Endothelial cell of umbilical vein (primary cell): ENCODE results near the gene ZBTB48. TPM values are rescaled to one million over a fixed set of nuclear protein-coding genes. Genes with fewer than 3 reads are reported as not detected.

Source experiments
- BruUV-seq: library from RNA; stranded (reverse); fragments of 400-500 nt; replicated peaks from 2 replicates; lab custom pipeline; 2021; lab: Mats Ljungman, UMichigan
- CTCF ChIA-PET: fragments of 300-600, 350-600 bp; sonication (Branson Sonifier 250); formaldehyde crosslinking; loops from one replicate; lab custom pipeline; 2021; ENCODE audit warnings: antibody characterized with exemption, inconsistent platforms; lab: Charles Lee
- POLR2A ChIA-PET: fragments of 300-600, 350-600 bp; sonication (Branson Sonifier 250); formaldehyde crosslinking; loops from one replicate; lab custom pipeline; 2021; ENCODE audit warnings: antibody characterized with exemption, inconsistent platforms; lab: Charles Lee
- DNase-seq: peaks from one replicate; pipeline ENCODE4 v3.0.0-alpha.2; 2011; ENCODE audit warnings: low read depth, low spot score
- FAIRE-seq: peaks from 2 replicates; lab custom pipeline; 2011; peaks lifted over from hg19 to GRCh38; lab: Jason Lieb, UNC
- H2AFZ ChIP-seq: 2 replicates; pipeline ENCODE4 v1.6.0; 2012; ENCODE audit warnings: low read depth, low read length, control low read depth, inconsistent platforms
- H3K27ac ChIP-seq: 2 replicates; pipeline ENCODE4 v1.5.1; 2011; ENCODE audit warnings: low read depth, mild to moderate bottlenecking, control low read depth, low read length, moderate library complexity; ENCODE audit not compliant: insufficient read depth
- H3K27me3 ChIP-seq, 2 experiments: 2 replicates each; pipeline versions ENCODE4 v1.6.0 to v1.6.1; 2011; ENCODE audit warnings: low read length in 2 of 2, mixed read lengths in 1 of 2; ENCODE audit not compliant: control insufficient read depth in 2 of 2, insufficient read depth in 2 of 2
- H3K36me3 ChIP-seq, 2 experiments: 2 replicates in 1 of 2; 3 replicates in 1 of 2; pipeline ENCODE4 v1.5.1; 2011; ENCODE audit warnings: low read length in 2 of 2, mild to moderate bottlenecking in 1 of 2, moderate library complexity in 1 of 2; ENCODE audit not compliant: control insufficient read depth in 2 of 2, insufficient read depth in 2 of 2; ENCODE audit errors: extremely low read depth in 1 of 2
- H3K4me1 ChIP-seq: 3 replicates; pipeline ENCODE4 v1.5.1; 2011; ENCODE audit warnings: mild to moderate bottlenecking, low read length; ENCODE audit not compliant: control insufficient read depth, insufficient read depth; ENCODE audit errors: extremely low read depth
- H3K4me2 ChIP-seq: 2 replicates; pipeline ENCODE4 v1.6.1; 2011; ENCODE audit warnings: low read length, control low read depth, mixed read lengths; ENCODE audit not compliant: insufficient read depth
- H3K4me3 ChIP-seq, 3 experiments: fragments of 200-600 bp in 1 of 3; sonication (generic), shearing (Covaris generic) in 1 of 3; replicated peaks in 1 of 3; 2 replicates each; pipeline ENCODE4 v1.5.1; 2011 to 2016; ENCODE audit warnings: control low read depth in 3 of 3, low read length in 3 of 3, mild to moderate bottlenecking in 2 of 3, inconsistent platforms in 1 of 3, low read depth in 1 of 3, moderate library complexity in 1 of 3; ENCODE audit not compliant: insufficient read depth in 1 of 3
- H3K79me2 ChIP-seq: 2 replicates; pipeline ENCODE4 v1.6.0; 2012; ENCODE audit warnings: low read length, inconsistent platforms; ENCODE audit not compliant: control insufficient read depth, insufficient read depth
- H3K9ac ChIP-seq: replicated peaks from 2 replicates; pipeline ENCODE3; 2011; ENCODE audit warnings: low read length, control low read depth; ENCODE audit not compliant: insufficient read depth; ENCODE audit errors: extremely low read depth
- H3K9me1 ChIP-seq: replicated peaks from 3 replicates; pipeline ENCODE4 v1.6.0; 2011; ENCODE audit warnings: mild to moderate bottlenecking, low read length; ENCODE audit not compliant: control insufficient read depth, insufficient read depth; ENCODE audit errors: extremely low read depth
- H3K9me3 ChIP-seq: replicated peaks from 2 replicates; pipeline ENCODE4 v1.5.1; 2012; ENCODE audit warnings: low read length, inconsistent platforms; ENCODE audit not compliant: control insufficient read depth, insufficient read depth
- H4K20me1 ChIP-seq: replicated peaks from 2 replicates; pipeline ENCODE3; 2011; ENCODE audit warnings: mild to moderate bottlenecking, low read length; ENCODE audit not compliant: control insufficient read depth, insufficient read depth; ENCODE audit errors: extremely low read depth
- EZH2 ChIP-seq: IDR thresholded peaks from 2 replicates; pipeline ENCODE4 v1.6.1; 2012; ENCODE audit warnings: borderline replicate concordance, low read depth, mild to moderate bottlenecking, moderate library complexity, low read length, inconsistent platforms; ENCODE audit not compliant: severe bottlenecking
- FOS ChIP-seq: IDR thresholded peaks from 2 replicates; pipeline ENCODE4 v1.6.1; 2011; ENCODE audit warnings: mild to moderate bottlenecking, low read length, moderate library complexity, borderline replicate concordance; ENCODE audit not compliant: insufficient read depth
- GATA2 ChIP-seq: IDR thresholded peaks from 2 replicates; pipeline ENCODE4 v1.7.0; 2011; ENCODE audit warnings: low read depth, mild to moderate bottlenecking, moderate library complexity, mixed read lengths, low read length; ENCODE audit not compliant: insufficient read length, insufficient read depth
- JUN ChIP-seq: IDR thresholded peaks from 2 replicates; pipeline ENCODE4 v1.6.1; 2011; ENCODE audit warnings: borderline replicate concordance, low read depth; ENCODE audit not compliant: insufficient read length, insufficient read depth
- MYC ChIP-seq: IDR thresholded peaks from one replicate; pipeline ENCODE4 v1.6.1; 2011; ENCODE audit warnings: mild to moderate bottlenecking, low read depth, low read length
- POLR2A ChIP-seq: IDR thresholded peaks from 2 replicates; pipeline ENCODE4 v1.6.1; 2012; ENCODE audit warnings: low read depth, mild to moderate bottlenecking, control low read depth, low read length
- POLR2AphosphoS5 ChIP-seq: IDR thresholded peaks from 2 replicates; pipeline ENCODE4 v1.6.1; 2012; ENCODE audit warnings: low read depth, mild to moderate bottlenecking, control low read depth, low read length, moderate library complexity; ENCODE audit not compliant: insufficient read depth
- dilution Hi-C: fragments of 300-500 bp; cut with MboI; formaldehyde crosslinking; loops from one replicate; pipeline ENCODE4 v1.15.0; 2019; ENCODE audit warnings: low sequenced_read_pairs; ENCODE audit not compliant: extremely low pct_ligation_motif_present
- intact Hi-C: fragments of 100-400 bp; cut with micrococcal nuclease; formaldehyde crosslinking; loops from one replicate; pipeline ENCODE4 v1.10.0; 2022
- polyA plus RNA-seq, 4 experiments: library from polyadenylated mRNA; depleted of rRNA in 3 of 4; stranded (reverse) in 3 of 4; unstranded in 1 of 4; fragments of >200 nt; gene quantifications; 2 replicates each; pipeline versions ENCODE4 v1.2.1 to v1.2.3, GENCODE V29; 2011 to 2012; ENCODE audit warnings: missing spikeins in 1 of 4
- total RNA-seq: library from RNA; stranded (reverse); gene quantifications from 2 replicates; pipeline ENCODE4 v1.2.3, GENCODE V29; 2021
- TF ChIP-seq, protein P1 (sequence below): IDR thresholded peaks from 2 replicates; pipeline ENCODE4 v1.6.1; 2011; ENCODE audit not compliant: insufficient read depth, insufficient read length
- TF ChIP-seq, protein P2 (sequence below), 2 donors: IDR thresholded peaks; 1 replicate in 1 of 2; 2 replicates in 1 of 2; pipeline ENCODE4 v1.5.1; 2011; ENCODE audit warnings: low read length in 2 of 2, mild to moderate bottlenecking in 2 of 2, moderate library complexity in 2 of 2, control low read depth in 1 of 2, inconsistent platforms in 1 of 2, low read depth in 1 of 2; ENCODE audit not compliant: insufficient read depth in 1 of 2; ENCODE audit errors: extremely low read depth in 1 of 2

The ZBTB48 gene
- total and polyA plus RNA-seq, 2 donors (not counting 3 experiments of a cell fraction or from before 2014, with no cell fraction given): 20.9 to 25.1 TPM

DNA sequence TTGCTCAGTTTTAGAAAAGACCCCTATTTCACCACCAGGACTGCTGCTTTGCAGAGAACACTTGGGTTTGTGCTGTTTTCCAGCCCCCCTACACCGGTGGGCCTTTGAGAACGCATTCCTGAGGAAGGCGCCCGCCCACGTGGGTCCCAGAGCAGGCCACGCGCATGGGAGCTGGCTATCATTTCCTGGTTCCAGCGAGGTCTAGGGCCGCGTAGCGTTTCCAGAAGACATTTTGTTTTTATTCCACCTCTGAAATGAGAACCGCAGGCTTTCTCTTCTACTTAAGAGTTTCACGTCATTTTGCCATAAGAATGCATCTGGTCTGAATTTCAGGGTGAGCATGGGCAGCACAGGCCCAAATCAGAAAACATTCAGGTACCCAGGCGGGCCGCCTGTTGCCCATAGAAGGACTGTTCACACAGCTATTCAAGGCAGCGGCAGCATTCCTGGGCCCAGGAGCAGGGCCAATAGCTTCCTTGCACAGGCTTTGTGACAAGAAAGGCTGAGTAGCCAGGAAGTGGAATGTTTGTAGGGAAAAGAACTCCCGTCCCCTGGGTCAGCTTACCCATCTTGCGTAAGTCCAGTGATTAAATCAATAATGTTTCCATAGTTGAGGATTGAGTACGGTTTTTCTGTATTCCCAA lies 24.2 kb downstream of the ZBTB48 start:
- H3K4me2 ChIP-seq: peak overlapping the region; percentile 78
- H3K9ac ChIP-seq: peak overlapping the region; percentile 89
- no peaks in the 10 kb centered on the region for H4K20me1 ChIP-seq
- FAIRE-seq (peak; percentile 96), DNase-seq (peak; percentile 91)
- peaks cover 23% of the 10 kb centered on the region for H3K4me1 ChIP-seq
- H3K9me3 ChIP-seq: no peaks in the 10 kb centered on the region
- H2AFZ ChIP-seq: peak overlapping the region; percentile 47
- no peak overlapping the region for H3K4me3 ChIP-seq
- CTCF ChIA-PET: interaction anchor here (0.6 to 2.0 kb wide), 10 partner anchors 8 to 164 kb away, joined by 3 to 8 read pairs (median 3); partner anchors contain the start of genes NOL9, PLEKHG5 and ZBTB48
- BruUV-seq: TSS peak; percentile 11
- peaks cover 0 to under 1% of the 10 kb centered on the region in 2 experiments for H3K36me3 ChIP-seq
- POLR2A ChIA-PET: interaction anchor here (0.7 to 1.5 kb wide), 2 partner anchors 8 to 25 kb away, joined by 3 to 5 read pairs; partner anchors contain the start of gene ZBTB48
- H3K27me3 ChIP-seq: no peaks in the 10 kb centered on the region
- TF ChIP-seq FOS (peak; percentile 40), JUN (no peak), POLR2AphosphoS5 (peak; percentile 58), GATA2 (peak; percentile 33), EZH2 (no peak), POLR2A (no peak), MYC (no peak)
- TF ChIP-seq, protein P1, sequence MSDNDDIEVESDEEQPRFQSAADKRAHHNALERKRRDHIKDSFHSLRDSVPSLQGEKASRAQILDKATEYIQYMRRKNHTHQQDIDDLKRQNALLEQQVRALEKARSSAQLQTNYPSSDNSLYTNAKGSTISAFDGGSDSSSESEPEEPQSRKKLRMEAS: peak; percentile 70
- TF ChIP-seq, protein P2, sequence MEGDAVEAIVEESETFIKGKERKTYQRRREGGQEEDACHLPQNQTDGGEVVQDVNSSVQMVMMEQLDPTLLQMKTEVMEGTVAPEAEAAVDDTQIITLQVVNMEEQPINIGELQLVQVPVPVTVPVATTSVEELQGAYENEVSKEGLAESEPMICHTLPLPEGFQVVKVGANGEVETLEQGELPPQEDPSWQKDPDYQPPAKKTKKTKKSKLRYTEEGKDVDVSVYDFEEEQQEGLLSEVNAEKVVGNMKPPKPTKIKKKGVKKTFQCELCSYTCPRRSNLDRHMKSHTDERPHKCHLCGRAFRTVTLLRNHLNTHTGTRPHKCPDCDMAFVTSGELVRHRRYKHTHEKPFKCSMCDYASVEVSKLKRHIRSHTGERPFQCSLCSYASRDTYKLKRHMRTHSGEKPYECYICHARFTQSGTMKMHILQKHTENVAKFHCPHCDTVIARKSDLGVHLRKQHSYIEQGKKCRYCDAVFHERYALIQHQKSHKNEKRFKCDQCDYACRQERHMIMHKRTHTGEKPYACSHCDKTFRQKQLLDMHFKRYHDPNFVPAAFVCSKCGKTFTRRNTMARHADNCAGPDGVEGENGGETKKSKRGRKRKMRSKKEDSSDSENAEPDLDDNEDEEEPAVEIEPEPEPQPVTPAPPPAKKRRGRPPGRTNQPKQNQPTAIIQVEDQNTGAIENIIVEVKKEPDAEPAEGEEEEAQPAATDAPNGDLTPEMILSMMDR (IDR thresholded peaks at IDR 0.05; ENCODE audit: extremely low read depth in 1 of 2, insufficient read depth in 1 of 2, low read depth in 1 of 2, low read length in 2 of 2): no peak
- no peaks in the 10 kb centered on the region for H3K9me1 ChIP-seq
- intact Hi-C loops: loop anchor here (1.0 to 5.0 kb wide), 6 partner anchors 9 to 183 kb away; partner anchors contain the start of genes CAMTA1, DNAJC11, PHF13 and PLEKHG5
- H3K79me2 ChIP-seq: peaks cover 32% of the 10 kb centered on the region
- dilution Hi-C loops: no loop called here
- peak overlapping the region; percentile 86 for H3K27ac ChIP-seq
